Upper lobe of left lung (tissue), 4 donors: Measurements from ENCODE around the gene GMDS.

Source experiments
- CTCF ChIP-seq, 6 experiments: fragments of 450-650 bp in 4 of 6; fragments of 200-600 bp in 2 of 6; sonication (generic) in 2 of 6; IDR thresholded peaks; one replicate each; pipeline ENCODE4 v1.5.1; 2016 to 2019; ENCODE audit warnings: antibody characterized with exemption in 6 of 6
- POLR2A ChIP-seq, 4 donors: fragments of 450-650 bp; IDR thresholded peaks; one replicate each; pipeline ENCODE4 v1.5.1; 2016 to 2017; ENCODE audit warnings: antibody characterized with exemption in 4 of 4, mild to moderate bottlenecking in 2 of 4
- POLR2AphosphoS5 ChIP-seq, 2 donors: sonication (generic); formaldehyde crosslinking; IDR thresholded peaks; one replicate each; pipeline ENCODE4 v1.5.1; 2017; ENCODE audit warnings: antibody characterized with exemption in 2 of 2

- no peak for TF ChIP-seq POLR2AphosphoS5 (IDR thresholded peaks at IDR 0.05)
- no peak for TF ChIP-seq CTCF (IDR thresholded peaks at IDR 0.05)
- TF ChIP-seq POLR2A (IDR thresholded peaks at IDR 0.05) = no peak
Observed at GRCh38 chr6:2053691-2054090, 191.7 kb downstream of the GMDS start.
